ENCODE results near the gene SARDH. TPM values are rescaled to one million over a fixed set of nuclear protein-coding genes. Genes with fewer than 3 reads are reported as not detected.

Gene SARDH
- total and polyA plus RNA-seq, 2 of the 13 experiments (the other 11 are each of a cell fraction or from before 2014, with no cell fraction given) = 11.6 to 34.9 TPM

- TF ChIP-seq BORCS8-MEF2B (CRISPR knock-in tag; IDR thresholded peaks at IDR 0.05) (no peak), ZNF326 (CRISPR knock-in tag; IDR thresholded peaks at IDR 0.05; ENCODE audit: borderline replicate concordance) (no peak), IRF9 (CRISPR knock-in tag; IDR thresholded peaks at IDR 0.05; ENCODE audit: borderline replicate concordance) (no peak), ZBTB43 (CRISPR knock-in tag; conservative IDR thresholded peaks at IDR 0.05) (no peak), ZSCAN12 (CRISPR knock-in tag; IDR thresholded peaks at IDR 0.05) (no peak)
Measured at GRCh38 chr9:133679466-133680061, 58.6 kb downstream of the SARDH start (continued).

DNA sequence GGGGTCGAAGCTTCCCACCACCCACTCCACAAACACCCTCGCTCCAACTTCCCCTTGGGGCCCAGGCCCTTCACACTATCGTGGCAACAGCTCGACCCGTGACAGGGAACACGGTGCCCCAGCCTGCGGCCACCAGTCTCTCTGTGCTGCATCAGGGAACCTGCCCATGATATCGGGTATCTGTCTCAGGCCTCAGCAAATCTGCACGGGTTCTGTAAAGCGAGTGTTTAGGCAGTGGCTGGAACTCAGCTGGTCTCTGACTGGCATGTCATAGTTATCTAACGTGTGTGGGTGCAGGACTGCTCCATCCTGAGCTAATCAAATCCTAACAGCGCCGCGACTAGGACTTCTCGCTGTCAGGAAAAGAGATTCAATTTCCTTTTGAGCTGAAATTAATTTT is 59.1 kb downstream of the SARDH start:
- no TSS peak for BruUV-seq (replicated peaks)
- Histone ChIP-seq H2AFZ (ENCODE audit: low read length) (no peak overlapping the region), H3K27me3 (ENCODE audit: control insufficient read depth in 1 of 2, insufficient read depth in 2 of 2, low read length in 2 of 2) (no peaks in the 10 kb centered on the region), H4K20me1 (ENCODE audit: insufficient read depth, low read length) (0 out of 2 replicates have a peak, but pooled peaks cover 2% of the 10 kb centered on the region), H3K36me3 (replicated peaks in 1 of 2; ENCODE audit: control insufficient read depth in 1 of 2, insufficient read depth in 2 of 2, low read length in 2 of 2) (peaks cover 0 to 7% of the 10 kb centered on the region in 2 experiments; a peak in 4 of 5 replicates), H3K79me2 (ENCODE audit: insufficient read depth, low read length) (no peaks in the 10 kb centered on the region), H3K9me3 (ENCODE audit: low read length) (no peaks in the 10 kb centered on the region), H3K4me1 (ENCODE audit: insufficient read depth, low read length) (no peaks in the 10 kb centered on the region), H3K4me3 (replicated peaks in 1 of 3; ENCODE audit: insufficient read depth in 1 of 3, low read depth in 2 of 3, low read length in 3 of 3) (no peak overlapping the region), H3K4me2 (ENCODE audit: low read depth, low read length) (no peak overlapping the region), H3K27ac (ENCODE audit: extremely low read length, insufficient read depth, low read length) (no peak overlapping the region), H3K9ac (ENCODE audit: insufficient read depth, low read depth, low read length) (no peak overlapping the region)
- FAIRE-seq = no peak
- intact Hi-C loops (cut with micrococcal nuclease; ENCODE audit: unreplicated experiment) (no loop called here), in situ Hi-C loops (cut with HindIII; ENCODE audit: extremely low pct_ligation_motif_present, low pct_unique_long_range_greater_than_20kb) (no loop called here)
- ChIA-PET CTCF (ENCODE audit: low intra/inter-chr PET ratio, low total read pairs) (no interaction called here), POLR2A (no interaction called here)
- no peak for DNase-seq (ENCODE audit: low spot score)
- no peak for TF ChIP-seq ZNF17 (CRISPR knock-in tag; IDR thresholded peaks at IDR 0.05)
- TF ChIP-seq, protein P1, sequence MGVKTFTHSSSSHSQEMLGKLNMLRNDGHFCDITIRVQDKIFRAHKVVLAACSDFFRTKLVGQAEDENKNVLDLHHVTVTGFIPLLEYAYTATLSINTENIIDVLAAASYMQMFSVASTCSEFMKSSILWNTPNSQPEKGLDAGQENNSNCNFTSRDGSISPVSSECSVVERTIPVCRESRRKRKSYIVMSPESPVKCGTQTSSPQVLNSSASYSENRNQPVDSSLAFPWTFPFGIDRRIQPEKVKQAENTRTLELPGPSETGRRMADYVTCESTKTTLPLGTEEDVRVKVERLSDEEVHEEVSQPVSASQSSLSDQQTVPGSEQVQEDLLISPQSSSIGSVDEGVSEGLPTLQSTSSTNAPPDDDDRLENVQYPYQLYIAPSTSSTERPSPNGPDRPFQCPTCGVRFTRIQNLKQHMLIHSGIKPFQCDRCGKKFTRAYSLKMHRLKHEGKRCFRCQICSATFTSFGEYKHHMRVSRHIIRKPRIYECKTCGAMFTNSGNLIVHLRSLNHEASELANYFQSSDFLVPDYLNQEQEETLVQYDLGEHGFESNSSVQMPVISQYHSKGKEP (CRISPR knock-in tag; IDR thresholded peaks at IDR 0.05) = no peak
- no peak for TF ChIP-seq HOMEZ (CRISPR knock-in tag; IDR thresholded peaks at IDR 0.05; ENCODE audit: low read depth)
- TF ChIP-seq ZNF839 (CRISPR knock-in tag; IDR thresholded peaks at IDR 0.05; ENCODE audit: borderline replicate concordance) = no peak
- ATAC-seq = no peak
- 95% methylated on average over 15 of the region's 15 CpGs for WGBS (ENCODE audit: low lambda C conversion rate)
